Vagina (tissue), 2 donors: ENCODE data around the gene ST8SIA2.

Source experiments
- POLR2A ChIP-seq, 2 donors: fragments of 450-650 bp; IDR thresholded peaks; one replicate each; pipeline ENCODE4 v1.6.1; 2017; ENCODE audit warnings: antibody characterized with exemption in 2 of 2, mild to moderate bottlenecking in 2 of 2, moderate library complexity in 2 of 2
- POLR2AphosphoS5 ChIP-seq, 2 donors: sonication (generic); formaldehyde crosslinking; IDR thresholded peaks; one replicate each; pipeline ENCODE4 v1.9.0; 2017; ENCODE audit warnings: antibody characterized with exemption in 2 of 2, mild to moderate bottlenecking in 2 of 2, low read depth in 1 of 2; ENCODE audit not compliant: insufficient read depth in 1 of 2
- TF ChIP-seq, protein P1 (sequence below), 3 experiments: fragments of 450-650 bp in 2 of 3; fragments of 200-600 bp in 1 of 3; sonication (generic) in 1 of 3; IDR thresholded peaks; one replicate each; pipeline ENCODE4 v1.5.1; 2017 to 2019; ENCODE audit warnings: antibody characterized with exemption in 3 of 3, mild to moderate bottlenecking in 2 of 3, moderate library complexity in 2 of 3

GRCh38 chr15:92444631-92445030 lies 51.0 kb downstream of the ST8SIA2 start:
- TF ChIP-seq, protein P1, sequence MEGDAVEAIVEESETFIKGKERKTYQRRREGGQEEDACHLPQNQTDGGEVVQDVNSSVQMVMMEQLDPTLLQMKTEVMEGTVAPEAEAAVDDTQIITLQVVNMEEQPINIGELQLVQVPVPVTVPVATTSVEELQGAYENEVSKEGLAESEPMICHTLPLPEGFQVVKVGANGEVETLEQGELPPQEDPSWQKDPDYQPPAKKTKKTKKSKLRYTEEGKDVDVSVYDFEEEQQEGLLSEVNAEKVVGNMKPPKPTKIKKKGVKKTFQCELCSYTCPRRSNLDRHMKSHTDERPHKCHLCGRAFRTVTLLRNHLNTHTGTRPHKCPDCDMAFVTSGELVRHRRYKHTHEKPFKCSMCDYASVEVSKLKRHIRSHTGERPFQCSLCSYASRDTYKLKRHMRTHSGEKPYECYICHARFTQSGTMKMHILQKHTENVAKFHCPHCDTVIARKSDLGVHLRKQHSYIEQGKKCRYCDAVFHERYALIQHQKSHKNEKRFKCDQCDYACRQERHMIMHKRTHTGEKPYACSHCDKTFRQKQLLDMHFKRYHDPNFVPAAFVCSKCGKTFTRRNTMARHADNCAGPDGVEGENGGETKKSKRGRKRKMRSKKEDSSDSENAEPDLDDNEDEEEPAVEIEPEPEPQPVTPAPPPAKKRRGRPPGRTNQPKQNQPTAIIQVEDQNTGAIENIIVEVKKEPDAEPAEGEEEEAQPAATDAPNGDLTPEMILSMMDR (IDR thresholded peaks at IDR 0.05) = no peak
- TF ChIP-seq POLR2AphosphoS5 (IDR thresholded peaks at IDR 0.05; ENCODE audit: insufficient read depth in 1 of 2, low read depth in 1 of 2) (no peak), POLR2A (IDR thresholded peaks at IDR 0.05) (no peak)
